Right forelimb (tissue), 1 donor: ENCODE measurements around the gene CCL4.
"Not testable (repeated sequence)": the region's sequence is repeated elsewhere in the genome, so short reads cannot be mapped to it uniquely, and the experiment has no call there.

Experiments used
- DNase-seq: peaks from one replicate; pipeline ENCODE4 v3.0.0-alpha.2; 2018

Gene CCL4

GRCh38 chr17:36103401-36103975 lies at the start of gene CCL4:
Gene CCL4, plus strand, starts transcription at chr17:36103827. Its CDS starts 79 bp downstream, at chr17:36103906.
- not testable (repeated sequence) for DNase-seq

- DNase-seq: no peak
Observed at GRCh38 chr17:36055171-36055570, 48.5 kb upstream of the CCL4 start.

GRCh38 chr17:36055921-36056520 lies 47.6 kb upstream of the CCL4 start:
- DNase-seq: no peak

DNA sequence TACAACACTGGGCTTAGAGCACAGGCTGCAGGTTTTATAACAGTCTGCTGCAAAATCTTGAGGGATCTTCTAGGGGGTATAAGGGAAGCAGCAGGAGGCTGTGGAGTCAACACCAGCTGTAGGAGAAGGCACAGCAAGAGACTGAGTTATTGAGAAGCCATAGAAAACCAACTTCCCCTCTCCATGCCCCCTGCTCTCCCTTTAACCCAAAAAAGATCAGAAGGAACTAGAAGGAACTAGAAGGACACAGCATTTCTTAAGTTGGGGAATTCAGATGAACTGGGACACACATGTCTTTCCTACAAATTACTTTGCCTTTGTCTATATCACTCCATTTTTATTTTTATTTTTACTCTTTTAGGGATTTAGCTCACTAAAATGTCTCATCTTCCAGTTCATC lies 45.7 kb upstream of the CCL4 start:
- DNase-seq: no peak

- DNase-seq: no peak
Observed at GRCh38 chr17:36059406-36059805, 44.2 kb upstream of the CCL4 start.

DNA sequence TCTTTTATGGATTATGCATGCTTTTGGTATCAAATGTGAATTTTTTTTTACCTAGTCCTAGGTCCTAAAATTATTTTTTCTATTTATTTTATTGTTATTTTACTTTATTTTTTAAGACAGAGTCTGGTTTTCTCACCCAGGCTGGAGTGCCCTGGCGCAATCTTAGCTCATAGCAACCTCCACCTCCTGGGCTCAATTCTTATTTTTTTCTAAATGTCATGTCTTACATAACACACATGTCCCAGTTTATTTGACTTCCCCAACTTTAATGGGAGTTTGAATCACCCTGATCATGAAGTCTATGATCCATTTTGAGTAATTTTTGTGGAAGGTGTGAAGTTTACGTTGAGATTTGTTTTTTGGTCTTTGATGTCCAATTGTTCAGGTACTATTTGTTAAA lies 42.8 kb upstream of the CCL4 start:
- no peak for DNase-seq

DNA sequence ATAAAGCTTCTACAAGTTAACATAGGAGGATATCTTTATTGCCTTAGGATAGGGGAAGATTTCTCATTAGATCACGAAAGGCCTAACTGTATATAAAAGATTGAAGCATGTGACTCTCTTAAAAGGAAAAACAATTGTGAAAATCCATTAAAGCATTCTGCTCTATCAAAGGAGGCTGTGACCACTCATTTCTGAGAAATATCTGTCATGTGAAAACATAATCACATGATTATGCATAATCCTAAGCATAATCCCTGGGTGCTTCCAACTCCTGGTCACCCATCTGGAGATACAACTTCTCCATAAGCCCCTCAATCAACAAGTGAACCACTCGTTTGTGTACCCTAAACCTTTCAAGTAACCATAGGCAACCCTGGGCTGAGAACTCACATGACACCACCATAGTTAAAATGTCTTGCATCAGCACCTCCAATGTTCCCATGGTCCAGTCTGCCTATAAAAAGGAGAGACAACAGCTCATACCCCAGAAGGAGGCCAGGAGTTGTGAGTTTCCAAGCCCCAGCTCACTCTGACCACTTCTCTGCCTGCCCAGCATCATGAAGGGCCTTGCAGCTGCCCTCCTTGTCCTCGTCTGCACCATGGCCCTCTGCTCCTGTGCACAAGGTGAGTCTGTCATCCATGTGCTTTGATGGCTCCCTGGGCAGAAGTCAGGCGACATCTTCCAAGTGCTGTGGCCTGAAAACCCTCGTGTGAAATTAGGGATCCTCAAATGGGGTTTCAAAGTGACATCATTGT lies 39.7 kb upstream of the CCL4 start, which contains the start of gene CCL18:
CCL18 (plus strand) TSS at position 487 of the 756 bp plus-strand sequence; CDS start at position 558, 71 bp downstream.
- DNase-seq: no peak

- DNase-seq: no peak
Observed at GRCh38 chr17:36066365-36066985, 37.2 kb upstream of the CCL4 start.

DNA sequence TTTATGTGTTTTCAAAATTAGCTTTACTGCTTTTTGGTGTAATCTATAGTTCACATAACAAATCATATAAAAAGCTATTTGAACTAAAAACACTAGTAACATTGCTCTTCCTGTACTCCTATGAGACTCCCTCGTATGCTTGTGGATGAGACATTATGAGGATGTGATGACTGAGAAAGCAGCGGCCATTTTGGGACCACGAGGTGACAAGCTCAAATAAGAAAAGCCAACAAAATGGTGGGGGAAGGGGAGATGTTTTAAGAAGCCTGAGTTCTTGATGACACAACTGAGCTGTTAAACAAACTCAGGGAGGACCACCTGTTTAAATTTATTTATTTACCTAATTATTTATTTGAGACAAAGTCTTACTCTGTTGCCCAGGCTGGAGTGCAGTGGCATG lies 35.1 kb upstream of the CCL4 start:
- no peak for DNase-seq

GRCh38 chr17:36069136-36069535 lies 34.5 kb upstream of the CCL4 start:
- no peak for DNase-seq

DNA sequence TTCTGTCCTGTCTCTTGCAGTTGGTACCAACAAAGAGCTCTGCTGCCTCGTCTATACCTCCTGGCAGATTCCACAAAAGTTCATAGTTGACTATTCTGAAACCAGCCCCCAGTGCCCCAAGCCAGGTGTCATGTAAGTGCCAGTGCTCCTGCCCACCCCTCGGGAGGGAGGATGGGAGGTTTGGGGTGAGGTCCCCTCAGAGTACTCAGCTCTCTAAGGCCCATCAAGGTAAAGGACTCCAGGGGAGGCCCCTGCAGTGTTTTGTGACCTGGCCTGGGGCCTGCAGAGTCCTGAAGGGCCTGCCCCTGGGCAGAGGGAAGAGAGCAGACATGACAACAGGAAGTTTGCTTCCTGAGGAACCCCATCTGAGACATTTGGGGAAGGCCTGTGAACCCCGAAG lies 33.2 kb upstream of the CCL4 start:
- DNase-seq: no peak

DNA sequence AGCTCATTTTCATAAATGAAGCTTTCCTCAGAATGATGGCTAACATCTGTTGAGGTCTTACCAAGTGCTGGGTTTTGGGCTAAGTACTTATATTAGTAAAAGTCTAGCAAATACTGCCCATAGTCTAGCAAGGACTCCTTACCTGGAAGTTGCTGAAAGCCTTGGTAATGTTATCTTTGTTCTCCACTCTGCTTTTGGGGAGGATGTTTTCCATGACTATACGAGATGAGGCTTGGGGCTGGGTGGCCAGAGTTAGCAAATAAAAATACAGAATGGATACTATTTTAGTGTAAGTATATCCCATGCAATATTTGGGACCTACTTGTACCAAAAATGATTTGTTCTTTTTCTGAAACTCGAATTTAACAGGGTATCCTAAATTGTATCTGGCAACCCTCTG lies 31.9 kb upstream of the CCL4 start:
- DNase-seq: no peak

DNA sequence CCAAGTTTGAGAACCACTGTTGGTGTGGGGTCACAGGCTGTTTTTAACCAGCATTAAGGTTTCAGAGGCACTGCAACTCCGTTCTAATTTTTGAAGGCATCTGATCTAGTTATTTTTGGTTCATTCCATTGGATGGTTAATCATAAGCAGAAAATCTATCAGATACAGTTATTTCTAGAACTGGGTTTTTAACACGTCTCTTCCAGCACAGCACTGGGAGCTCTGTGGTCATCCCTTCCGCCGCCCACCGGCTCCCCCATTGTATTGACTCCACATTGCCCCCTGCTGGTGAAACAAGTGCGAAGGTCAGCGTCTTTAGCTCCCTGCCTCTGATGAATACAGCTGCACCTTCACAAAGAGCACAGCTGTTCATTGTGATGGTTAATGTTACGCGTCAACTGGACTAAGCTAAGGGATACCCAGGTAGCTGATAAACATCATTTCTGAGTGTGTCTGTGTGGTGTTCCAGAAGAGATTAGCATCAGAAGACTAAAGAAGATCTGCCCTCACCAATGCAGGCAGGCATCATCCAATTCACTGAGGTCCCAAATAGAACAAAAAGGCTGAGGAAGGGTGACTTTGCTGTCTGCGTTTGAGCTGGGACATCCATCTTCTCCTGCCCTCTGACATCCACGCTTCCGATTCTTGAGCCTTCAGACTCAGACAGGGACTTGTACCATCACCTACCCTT lies 31.1 kb upstream of the CCL4 start:
- no peak for DNase-seq

DNA sequence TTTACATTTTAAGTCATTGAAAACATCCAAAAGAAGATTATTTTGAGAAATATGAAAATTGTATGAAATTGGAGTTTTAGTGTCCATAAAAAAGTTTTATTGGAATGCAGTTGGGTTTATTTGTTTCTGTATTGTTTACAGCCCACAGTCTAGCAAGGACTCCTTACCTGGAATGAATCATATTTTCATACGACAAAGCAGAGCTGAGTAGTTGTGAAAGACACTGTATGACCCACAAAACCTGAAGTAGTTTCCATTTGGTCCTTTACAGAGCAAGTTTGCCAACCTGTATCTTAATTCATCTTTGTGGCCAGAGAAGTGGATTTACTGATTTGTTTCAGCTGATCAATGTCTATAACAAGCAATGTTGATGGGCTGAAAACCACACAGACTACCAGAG lies 29.3 kb upstream of the CCL4 start:
- DNase-seq: no peak

GRCh38 chr17:36081681-36082471 lies 21.8 kb upstream of the CCL4 start:
- DNase-seq: not testable (repeated sequence)

DNA sequence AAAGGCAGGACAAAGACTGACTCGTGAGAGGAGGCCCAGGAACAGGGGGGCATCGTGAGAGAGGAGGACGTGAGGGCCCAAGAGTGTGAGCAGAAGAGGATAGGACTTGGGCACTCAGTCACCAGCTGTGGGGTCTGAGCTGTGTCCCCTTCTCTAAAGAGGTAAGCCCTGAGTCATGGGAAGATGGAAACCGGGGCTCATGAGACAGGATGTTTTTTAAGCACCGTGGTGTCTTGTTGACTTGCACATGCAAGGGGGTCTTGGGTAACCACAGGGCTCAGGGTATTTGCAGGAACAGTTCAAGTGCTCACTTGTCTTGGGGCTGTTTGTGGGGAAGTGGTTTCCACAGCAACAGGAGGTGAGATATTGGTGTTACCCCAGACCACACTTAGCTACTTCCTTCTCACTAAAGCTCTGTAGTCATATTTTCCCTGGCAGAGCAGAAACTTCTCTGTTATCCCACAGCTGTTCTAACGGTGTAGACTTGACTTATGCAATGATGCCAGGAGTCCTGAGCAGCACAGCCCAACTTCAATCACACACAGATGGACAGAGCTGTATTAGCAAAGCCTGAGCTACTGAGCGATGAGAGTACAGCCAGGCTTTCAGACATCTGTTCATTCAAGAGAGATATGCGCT lies 21.0 kb upstream of the CCL4 start:
- DNase-seq: not testable (repeated sequence)

DNA sequence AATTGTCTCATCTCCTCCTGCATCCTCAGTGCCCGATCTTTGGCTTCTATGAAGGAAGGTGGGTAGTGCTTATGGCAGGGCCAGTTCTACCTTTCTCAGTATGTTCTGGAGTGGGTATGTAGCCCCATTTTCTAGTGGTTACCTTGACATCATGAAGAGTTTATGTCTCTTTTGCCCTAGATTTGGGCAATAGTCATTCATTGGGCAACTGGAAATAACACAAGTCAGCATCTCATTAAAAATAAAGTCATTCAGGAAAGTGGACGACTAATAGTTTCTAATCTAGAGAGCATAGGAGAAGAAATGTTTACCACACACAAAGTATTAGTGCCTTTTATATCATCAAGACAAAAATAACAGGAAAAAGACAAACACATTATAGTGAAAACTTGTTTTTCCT lies 19.9 kb upstream of the CCL4 start:
- not testable (repeated sequence) for DNase-seq

- no peak for DNase-seq
Observed at GRCh38 chr17:36085765-36086164, 17.9 kb upstream of the CCL4 start.

DNA sequence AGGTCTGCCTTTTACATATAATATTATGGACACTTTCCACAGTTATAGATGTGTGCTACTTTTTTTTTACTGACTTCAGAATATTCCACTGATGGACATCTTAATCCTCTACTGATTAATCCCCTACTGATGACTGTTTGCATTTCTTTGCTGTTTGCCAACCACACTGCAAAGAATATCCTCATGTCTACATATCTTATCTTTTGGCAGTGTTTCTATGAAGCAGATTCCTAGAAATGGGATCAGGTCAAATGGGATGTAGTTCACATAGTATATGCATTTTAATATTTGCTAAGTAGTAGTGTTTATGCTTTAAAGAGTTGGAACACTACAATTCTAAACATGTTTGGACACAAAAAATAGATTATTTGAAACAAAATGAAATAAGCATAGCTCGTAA lies 16.8 kb upstream of the CCL4 start:
- no peak for DNase-seq

DNA sequence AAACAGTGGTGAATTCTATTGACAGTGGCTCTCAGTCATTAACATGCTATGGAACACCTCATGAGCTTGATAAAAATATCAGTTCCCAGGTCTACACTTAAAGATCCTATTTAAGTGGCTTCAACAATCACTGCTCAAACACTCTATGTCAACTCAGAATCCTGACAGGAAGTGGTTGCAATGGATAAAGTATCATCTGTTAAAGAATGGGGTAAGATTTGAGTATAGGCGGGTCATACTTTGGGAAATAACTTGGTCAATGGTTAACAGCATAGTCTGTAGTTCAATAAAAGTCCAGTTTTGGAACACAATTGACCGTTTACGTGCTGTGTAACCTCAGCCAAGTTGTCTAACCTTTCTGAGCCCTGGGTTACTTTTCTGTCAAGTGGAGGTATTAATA lies 16.2 kb upstream of the CCL4 start:
- DNase-seq: not testable (repeated sequence)

GRCh38 chr17:36087897-36088572 lies 15.6 kb upstream of the CCL4 start:
- DNase-seq: not testable (repeated sequence)
